H1 (cell line): ENCODE measurements around the gene GIN1. TPM values are rescaled to one million over a fixed set of nuclear protein-coding genes. Genes with fewer than 3 reads are reported as not detected.

ENCODE experiments used
- CTCF ChIA-PET: fragments of 300-600 bp; sonication (Branson Sonifier 250); formaldehyde crosslinking; loops from one replicate; lab custom pipeline; 2021; ENCODE audit not compliant: partially characterized antibody; lab: Charles Lee
- POLR2A ChIA-PET: fragments of 300-600 bp; sonication (Branson Sonifier 250); formaldehyde crosslinking; loops from one replicate; lab custom pipeline; 2021; ENCODE audit warnings: inconsistent platforms; ENCODE audit not compliant: partially characterized antibody; lab: Charles Lee
- DNase-seq, 2 experiments: peaks; one replicate each; pipeline versions ENCODE4 v3.0.0 to v3.0.0-alpha.2; 2010 to 2022; ENCODE audit warnings: low spot score in 2 of 2, low read depth in 1 of 2, mixed read lengths in 1 of 2
- FAIRE-seq: peaks from 2 replicates; lab custom pipeline; 2011; peaks lifted over from hg19 to GRCh38; lab: Jason Lieb, UNC
- H2AFZ ChIP-seq: 2 replicates; pipeline ENCODE4 v1.8.1; 2012; ENCODE audit warnings: low read length, inconsistent platforms
- H2AK5ac ChIP-seq: 2 replicates; pipeline ENCODE4 v1.6.1; 2013; ENCODE audit warnings: low read depth, low read length
- H2BK120ac ChIP-seq: replicated peaks from 2 replicates; pipeline ENCODE3; 2013; ENCODE audit warnings: low read depth, low read length, inconsistent platforms
- H2BK12ac ChIP-seq: 2 replicates; pipeline ENCODE4 v1.6.1; 2013; ENCODE audit warnings: low read depth, low read length
- H2BK15ac ChIP-seq: 2 replicates; pipeline ENCODE4 v1.6.1; 2013; ENCODE audit warnings: low read length
- H2BK20ac ChIP-seq: 2 replicates; pipeline ENCODE4 v1.6.1; 2013; ENCODE audit warnings: low read length
- H2BK5ac ChIP-seq: 2 replicates; pipeline ENCODE4 v1.6.1; 2013; ENCODE audit warnings: low read depth, low read length
- H3K14ac ChIP-seq: 2 replicates; pipeline ENCODE4 v1.6.1; 2013; ENCODE audit warnings: inconsistent platforms; ENCODE audit not compliant: insufficient read length
- H3K18ac ChIP-seq: 2 replicates; pipeline ENCODE4 v1.6.1; 2013; ENCODE audit warnings: low read length; ENCODE audit errors: extremely low read depth
- H3K23ac ChIP-seq: 2 replicates; pipeline ENCODE4 v1.6.1; 2013; ENCODE audit warnings: inconsistent platforms; ENCODE audit not compliant: insufficient read length
- H3K23me2 ChIP-seq: 2 replicates; pipeline ENCODE4 v1.6.1; 2013; ENCODE audit warnings: low read depth, low read length
- H3K27ac ChIP-seq: 2 replicates; pipeline ENCODE4 v1.6.1; 2011; ENCODE audit warnings: low read depth, low read length, inconsistent platforms
- H3K27me3 ChIP-seq, 4 experiments: replicated peaks in 1 of 4; 1 replicate in 1 of 4; 2 replicates in 3 of 4; pipeline versions ENCODE4 v1.6.1 to v1.8.1; 2011 to 2013; ENCODE audit warnings: low read length in 3 of 4, mild to moderate bottlenecking in 3 of 4, inconsistent platforms in 2 of 4, mixed read lengths in 2 of 4, moderate library complexity in 1 of 4; ENCODE audit not compliant: control insufficient read depth in 3 of 4, insufficient read depth in 3 of 4; ENCODE audit errors: extremely low read depth in 1 of 4
- H3K36me3 ChIP-seq, 4 experiments: 2 replicates each; pipeline versions ENCODE4 v1.6.1 to v1.8.1; 2011 to 2013; ENCODE audit warnings: mild to moderate bottlenecking in 4 of 4, low read length in 3 of 4, moderate library complexity in 2 of 4, control low read depth in 1 of 4, inconsistent platforms in 1 of 4; ENCODE audit not compliant: insufficient read depth in 4 of 4, control insufficient read depth in 2 of 4
- H3K4ac ChIP-seq: replicated peaks from 2 replicates; pipeline ENCODE3; 2013; ENCODE audit warnings: low read length, low read depth, mixed read lengths, inconsistent platforms; ENCODE audit not compliant: insufficient read length
- H3K4me1 ChIP-seq, 4 experiments: replicated peaks in 1 of 4; 1 replicate in 1 of 4; 2 replicates in 3 of 4; pipeline versions ENCODE4 v1.6.1 to v1.8.1; 2011 to 2013; ENCODE audit warnings: low read length in 3 of 4, inconsistent platforms in 2 of 4, mixed read lengths in 1 of 4; ENCODE audit not compliant: insufficient read depth in 4 of 4, control insufficient read depth in 3 of 4
- H3K4me2 ChIP-seq, 2 experiments: 2 replicates each; pipeline versions ENCODE4 v1.6.1 to v1.8.1; 2011 to 2013; ENCODE audit warnings: low read depth in 2 of 2, low read length in 2 of 2, control low read depth in 1 of 2, inconsistent platforms in 1 of 2, mild to moderate bottlenecking in 1 of 2; ENCODE audit not compliant: insufficient read depth in 1 of 2
- H3K4me3 ChIP-seq, 4 experiments: fragments of 200-600, 300-600 bp in 1 of 4; sonication (generic), shearing (Covaris generic), sonication (Bioruptor Twin) in 1 of 4; 2 replicates each; pipeline versions ENCODE4 v1.5.1 to v1.8.1; 2011 to 2016; ENCODE audit warnings: low read length in 4 of 4, low read depth in 3 of 4, control low read depth in 2 of 4, inconsistent platforms in 2 of 4, mild to moderate bottlenecking in 2 of 4, mixed read lengths in 1 of 4, moderate library complexity in 1 of 4; ENCODE audit not compliant: insufficient read depth in 2 of 4; ENCODE audit errors: extremely low read depth in 1 of 4
- H3K56ac ChIP-seq: replicated peaks from 2 replicates; pipeline ENCODE3; 2013; ENCODE audit warnings: low read depth, mild to moderate bottlenecking, mixed read lengths, low read length, inconsistent platforms; ENCODE audit not compliant: insufficient read length
- H3K79me1 ChIP-seq: 2 replicates; pipeline ENCODE4 v1.6.1; 2013; ENCODE audit warnings: low read depth, low read length, control low read depth
- H3K79me2 ChIP-seq, 2 experiments: 2 replicates each; pipeline versions ENCODE4 v1.6.1 to v1.8.1; 2012 to 2013; ENCODE audit warnings: low read length in 2 of 2, mild to moderate bottlenecking in 2 of 2, inconsistent platforms in 1 of 2; ENCODE audit not compliant: insufficient read depth in 2 of 2, control insufficient read depth in 1 of 2
- H3K9ac ChIP-seq, 4 experiments: replicated peaks in 1 of 4; 1 replicate in 1 of 4; 2 replicates in 3 of 4; pipeline versions ENCODE4 v1.6.1 to v1.8.1; 2011 to 2013; ENCODE audit warnings: low read depth in 3 of 4, low read length in 3 of 4, control low read depth in 2 of 4, mild to moderate bottlenecking in 2 of 4, moderate library complexity in 2 of 4, inconsistent platforms in 1 of 4; ENCODE audit errors: extremely low read depth in 1 of 4
- H3K9me3 ChIP-seq, 2 experiments: 2 replicates each; pipeline versions ENCODE4 v1.6.1 to v1.8.1; 2012 to 2013; ENCODE audit warnings: mild to moderate bottlenecking in 2 of 2, moderate library complexity in 2 of 2, control low read depth in 1 of 2, inconsistent platforms in 1 of 2, low read depth in 1 of 2, low read length in 1 of 2, mixed read lengths in 1 of 2; ENCODE audit not compliant: insufficient read depth in 2 of 2
- H4K20me1 ChIP-seq, 2 experiments: replicated peaks in 1 of 2; 2 replicates each; pipeline versions ENCODE3 to v1.8.1; 2011 to 2013; ENCODE audit warnings: inconsistent platforms in 2 of 2, low read length in 2 of 2, mild to moderate bottlenecking in 1 of 2; ENCODE audit not compliant: insufficient read depth in 2 of 2, control insufficient read depth in 1 of 2
- H4K5ac ChIP-seq: 2 replicates; pipeline ENCODE4 v1.6.1; 2013; ENCODE audit warnings: low read length, low read depth, mixed read lengths, inconsistent platforms; ENCODE audit not compliant: insufficient read length
- H4K8ac ChIP-seq: 2 replicates; pipeline ENCODE4 v1.8.0; 2013; ENCODE audit warnings: mild to moderate bottlenecking, moderate library complexity, low read length, inconsistent platforms; ENCODE audit not compliant: insufficient read depth; ENCODE audit errors: extremely low read depth
- H4K91ac ChIP-seq: replicated peaks from 2 replicates; pipeline ENCODE3; 2013; ENCODE audit warnings: low read length, mixed read lengths, inconsistent platforms; ENCODE audit not compliant: insufficient read length
- BACH1 ChIP-seq: IDR thresholded peaks from 2 replicates; pipeline ENCODE4 v1.6.1; 2012; ENCODE audit warnings: low read length, improper control_type of control experiment
- CTBP2 ChIP-seq: IDR thresholded peaks from 2 replicates; pipeline ENCODE4 v1.7.0; 2011; ENCODE audit warnings: borderline replicate concordance, mild to moderate bottlenecking, moderate library complexity, mixed read lengths, low read length; ENCODE audit not compliant: insufficient read depth, insufficient read length
- EP300 ChIP-seq, 2 experiments: IDR thresholded peaks; 1 replicate in 1 of 2; 2 replicates in 1 of 2; pipeline ENCODE4 v1.6.1; 2011 to 2012; ENCODE audit warnings: low read depth in 2 of 2, low read length in 2 of 2, mild to moderate bottlenecking in 2 of 2, borderline replicate concordance in 1 of 2, inconsistent platforms in 1 of 2, moderate library complexity in 1 of 2
- HDAC2 ChIP-seq, 2 experiments: fragments of 300-600 bp in 1 of 2; sonication (generic) in 1 of 2; IDR thresholded peaks; 2 replicates each; pipeline ENCODE4 v1.6.1; 2011 to 2012; ENCODE audit warnings: low read depth in 2 of 2, low read length in 2 of 2, mild to moderate bottlenecking in 2 of 2, moderate library complexity in 2 of 2, borderline replicate concordance in 1 of 2, inconsistent platforms in 1 of 2
- SP1 ChIP-seq: IDR thresholded peaks from 2 replicates; pipeline ENCODE4 v1.6.1; 2011; ENCODE audit warnings: low read depth, low read length
- SP2 ChIP-seq: IDR thresholded peaks from 2 replicates; pipeline ENCODE4 v1.6.1; 2012; ENCODE audit warnings: mild to moderate bottlenecking, low read length, inconsistent platforms
- SRF ChIP-seq: IDR thresholded peaks from 2 replicates; pipeline ENCODE4 v1.6.1; 2011; ENCODE audit warnings: mild to moderate bottlenecking, low read depth, low read length, moderate library complexity
- WGBS, 2 experiments: shearing (Covaris generic) in 1 of 2; methylation state at CpG; one replicate each; pipeline versions ENCODE4 v1.1.6 to v1.1.7; 2013 to 2015; ENCODE audit warnings: low lambda C conversion rate in 2 of 2, mixed read lengths in 2 of 2, inconsistent platforms in 1 of 2, low coverage in 1 of 2, missing lambda C conversion rate in 1 of 2; ENCODE audit not compliant: insufficient replicate concordance in 2 of 2, insufficient coverage in 1 of 2, insufficient read length in 1 of 2; ENCODE audit errors: extremely low coverage in 1 of 2, missing lambda C conversion rate in 1 of 2; 5-methylcytosine and 5-hydroxymethylcytosine counted together
- polyA plus RNA-seq, 7 experiments: library from polyadenylated mRNA; depleted of rRNA in 3 of 7; stranded (reverse) in 5 of 7; unstranded in 2 of 7; fragments of >200 nt in 5 of 7; fragments of 200-250 nt in 2 of 7; gene quantifications; 1 replicate in 5 of 7; 2 replicates in 1 of 7; 4 replicates in 1 of 7; pipeline versions ENCODE4 v1.2.1 to v1.2.3, GENCODE V29; 2011 to 2013; ENCODE audit warnings: missing spikeins in 2 of 7, mixed read lengths in 2 of 7
- total RNA-seq: library from RNA; stranded (reverse); fragmentation: NEBNext Ultra II Directional; extraction: Animal tissue kit (Norgen Biotek cat#: 25700); gene quantifications from 2 replicates; pipeline ENCODE4 v1.2.1, GENCODE V29; 2021
- TF ChIP-seq, protein P1 (sequence below): IDR thresholded peaks from 2 replicates; pipeline ENCODE4 v1.6.1; 2011; ENCODE audit warnings: low read length, improper control_type of control experiment

GIN1 gene
- total and polyA plus RNA-seq, 2 of the 8 experiments (the other 6 are each of a cell fraction or from before 2014, with no cell fraction given), result 1.9 to 7.1 TPM

DNA sequence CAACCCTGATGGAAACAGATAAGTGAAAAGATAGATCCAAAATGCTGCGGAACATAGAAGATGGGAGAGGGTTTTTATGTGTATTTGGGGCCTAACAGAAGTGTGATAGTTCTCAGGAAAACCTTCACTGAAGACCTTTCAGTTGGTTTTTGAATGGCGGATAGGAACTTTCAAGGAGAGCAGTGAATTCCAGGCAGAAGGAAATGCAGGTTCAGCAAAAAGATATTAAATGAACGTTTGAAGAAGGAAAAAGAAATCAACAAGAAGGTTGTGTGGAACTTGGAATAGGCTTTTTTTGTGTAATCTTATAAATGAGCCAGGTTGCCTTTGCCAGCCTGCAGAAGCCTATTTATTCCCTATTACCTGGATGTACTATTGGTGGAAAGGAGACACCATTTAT lies 2.3 kb upstream of the GIN1 start:
- H3K9me3 ChIP-seq, result no peaks in the 10 kb centered on the region
- no peak overlapping the region for H4K8ac ChIP-seq
- H3K23me2 ChIP-seq, result peaks cover 4% of the 10 kb centered on the region
- no peak for FAIRE-seq
- no peak overlapping the region for H2BK5ac ChIP-seq
- peaks cover 0 to 41% of the 10 kb centered on the region in 2 experiments; a peak in 2 of 4 replicates for H3K79me2 ChIP-seq
- H3K4me3 ChIP-seq, result no peak overlapping the region
- H3K36me3 ChIP-seq, result no peaks in the 10 kb centered on the region
- H2AK5ac ChIP-seq, result no peak overlapping the region
- ChIA-PET POLR2A (no interaction called here), CTCF (interaction anchor here (1.5 to 1.6 kb wide), 2 partner anchors 18 to 102 kb away, joined by 4 to 6 read pairs; no protein-coding TSS in a partner anchor)
- no peak overlapping the region for H4K91ac ChIP-seq
- no peak overlapping the region for H2AFZ ChIP-seq
- no peaks in the 10 kb centered on the region for H3K79me1 ChIP-seq
- H3K23ac ChIP-seq, result no peak overlapping the region
- no peak overlapping the region for H3K18ac ChIP-seq
- H2BK120ac ChIP-seq, result no peak overlapping the region
- TF ChIP-seq, protein P1, sequence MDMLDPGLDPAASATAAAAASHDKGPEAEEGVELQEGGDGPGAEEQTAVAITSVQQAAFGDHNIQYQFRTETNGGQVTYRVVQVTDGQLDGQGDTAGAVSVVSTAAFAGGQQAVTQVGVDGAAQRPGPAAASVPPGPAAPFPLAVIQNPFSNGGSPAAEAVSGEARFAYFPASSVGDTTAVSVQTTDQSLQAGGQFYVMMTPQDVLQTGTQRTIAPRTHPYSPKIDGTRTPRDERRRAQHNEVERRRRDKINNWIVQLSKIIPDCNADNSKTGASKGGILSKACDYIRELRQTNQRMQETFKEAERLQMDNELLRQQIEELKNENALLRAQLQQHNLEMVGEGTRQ, result no peak
- TF ChIP-seq HDAC2 (IDR thresholded peaks at IDR 0.05; ENCODE audit: borderline replicate concordance in 1 of 2, low read depth in 2 of 2, low read length in 2 of 2) (no peak), SP2 (no peak), EP300 (IDR thresholded peaks at IDR 0.05; ENCODE audit: borderline replicate concordance in 1 of 2, low read depth in 2 of 2, low read length in 2 of 2) (no peak), SRF (no peak), CTBP2 (no peak), BACH1 (no peak), SP1 (no peak)
- no peak overlapping the region for H3K4ac ChIP-seq
- H3K56ac ChIP-seq, result no peak overlapping the region
- H4K5ac ChIP-seq, result no peak overlapping the region
- no peak for DNase-seq
- no peak overlapping the region for H2BK12ac ChIP-seq
- H3K27me3 ChIP-seq, result no peaks in the 10 kb centered on the region
- H4K20me1 ChIP-seq, result no peaks in the 10 kb centered on the region
- H3K9ac ChIP-seq, result no peak overlapping the region; a peak in 1 of 7 replicates
- H3K4me2 ChIP-seq, result no peak overlapping the region
- peaks cover 0 to 3% (median under 1%) of the 10 kb centered on the region in 4 experiments; a peak in 2 of 7 replicates for H3K4me1 ChIP-seq
- no peak overlapping the region for H2BK20ac ChIP-seq
- H2BK15ac ChIP-seq, result no peak overlapping the region
- WGBS, 2 experiments, result 80 to 100% methylated on average over 1 to 3 of the region's 3 CpGs
- no peak overlapping the region for H3K27ac ChIP-seq
- H3K14ac ChIP-seq, result no peak overlapping the region
